GM12891 (cell line): Measurements from ENCODE around the gene NDC80.

Experiments used
- POLR2A ChIP-seq: IDR thresholded peaks from 2 replicates; pipeline ENCODE4 v1.6.1; 2011; ENCODE audit warnings: low read depth, low read length, control low read depth
- POLR2AphosphoS5 ChIP-seq: IDR thresholded peaks from 2 replicates; pipeline ENCODE4 v1.6.1; 2011; ENCODE audit warnings: low read depth, low read length, control low read depth
- TAF1 ChIP-seq: IDR thresholded peaks from 2 replicates; pipeline ENCODE4 v1.6.1; 2011; ENCODE audit warnings: low read depth, low read length, control low read depth

GRCh38 chr18:2532797-2533196 lies 38.6 kb upstream of the NDC80 start:
- TF ChIP-seq POLR2A (no peak), POLR2AphosphoS5 (no peak), TAF1 (no peak)
